GM12872 (cell line): ENCODE measurements around the gene MAP1LC3C.

ENCODE experiments used
- CTCF ChIP-seq: IDR thresholded peaks from 3 replicates; pipeline ENCODE4 v1.5.1; 2011; ENCODE audit warnings: low read depth, mild to moderate bottlenecking, low read length, moderate library complexity; ENCODE audit not compliant: insufficient read depth

MAP1LC3C gene

GRCh38 chr1:242004751-242005495, 6.0 kb upstream of the MAP1LC3C start:
- no peak for TF ChIP-seq CTCF

- no peak for TF ChIP-seq CTCF
These were observed 3.6 kb upstream of the MAP1LC3C start for GRCh38 chr1:242002510-242002909.

GRCh38 chr1:242002072-242002471, 3.2 kb upstream of the MAP1LC3C start:
- TF ChIP-seq CTCF, result no peak

GRCh38 chr1:242000434-242000833, 1.5 kb upstream of the MAP1LC3C start:
- no peak for TF ChIP-seq CTCF

- peak; percentile 65 for TF ChIP-seq CTCF
These were observed 431 bp downstream of the MAP1LC3C start for GRCh38 chr1:241998412-241998921.

GRCh38 chr1:241997401-241997998, 1.4 kb downstream of the MAP1LC3C start:
- no peak for TF ChIP-seq CTCF

- TF ChIP-seq CTCF, result no peak
These were observed 4.7 kb downstream of the MAP1LC3C start for GRCh38 chr1:241994171-241994570.
